IMR-90 (cell line): ENCODE measurements around the gene ACSL3.
A peak's percentile ranks its signal among the peaks of the same experiment; 100 is the strongest.

ENCODE experiments used
- BHLHE40 ChIP-seq: fragments of 150-350 bp; IDR thresholded peaks from 2 replicates; pipeline ENCODE4 v1.6.1; 2016; ENCODE audit warnings: mild to moderate bottlenecking, low read depth, low read length
- CHD1 ChIP-seq: IDR thresholded peaks from 2 replicates; pipeline ENCODE4 v1.6.1; 2012; ENCODE audit warnings: low read depth, low read length, improper control_type of control experiment
- CTCF ChIP-seq: conservative IDR thresholded peaks from 2 replicates; pipeline ENCODE4 v1.5.1; 2012; ENCODE audit warnings: mild to moderate bottlenecking, low read depth, low read length, improper control_type of control experiment
- POLR2A ChIP-seq: IDR thresholded peaks from 2 replicates; pipeline ENCODE4 v1.6.1; 2012; ENCODE audit warnings: mild to moderate bottlenecking, low read depth, low read length
- USF2 ChIP-seq: fragments of 150-350 bp; IDR thresholded peaks from 2 replicates; pipeline ENCODE4 v1.6.1; 2017; ENCODE audit warnings: mild to moderate bottlenecking, antibody characterized with exemption, low read length, low read depth
- TF ChIP-seq, protein P1 (sequence below): fragments of 150-350 bp; IDR thresholded peaks from 2 replicates; pipeline ENCODE4 v1.6.1; 2016; ENCODE audit warnings: low read depth, mild to moderate bottlenecking, low read length, moderate library complexity, borderline replicate concordance

DNA sequence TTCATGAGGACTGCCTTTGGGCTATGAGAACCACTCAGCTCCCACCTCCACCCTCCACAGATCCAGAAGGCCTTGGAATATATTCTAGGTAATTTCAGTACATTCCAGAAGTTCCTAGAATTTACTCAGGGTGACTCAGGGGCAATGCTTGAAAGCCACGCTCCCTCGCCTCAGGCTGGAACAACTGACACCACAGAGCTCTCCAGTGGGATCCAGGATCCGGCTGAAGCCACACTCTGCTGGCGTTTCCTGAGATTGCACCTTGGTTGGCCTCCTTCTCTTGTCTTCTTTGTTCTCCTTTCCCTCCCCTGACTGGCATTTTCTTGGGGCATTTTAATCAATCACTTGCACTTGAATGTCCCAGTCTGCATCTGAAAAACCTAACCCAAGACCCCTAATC, 98.5 kb downstream of the ACSL3 start:
- TF ChIP-seq CTCF: peak; percentile 55
- TF ChIP-seq POLR2A: no peak
- TF ChIP-seq USF2: no peak
- TF ChIP-seq BHLHE40: peak; percentile 5; the same call in 1 of the 2 replicates
- no peak for TF ChIP-seq CHD1
- TF ChIP-seq, protein P1, sequence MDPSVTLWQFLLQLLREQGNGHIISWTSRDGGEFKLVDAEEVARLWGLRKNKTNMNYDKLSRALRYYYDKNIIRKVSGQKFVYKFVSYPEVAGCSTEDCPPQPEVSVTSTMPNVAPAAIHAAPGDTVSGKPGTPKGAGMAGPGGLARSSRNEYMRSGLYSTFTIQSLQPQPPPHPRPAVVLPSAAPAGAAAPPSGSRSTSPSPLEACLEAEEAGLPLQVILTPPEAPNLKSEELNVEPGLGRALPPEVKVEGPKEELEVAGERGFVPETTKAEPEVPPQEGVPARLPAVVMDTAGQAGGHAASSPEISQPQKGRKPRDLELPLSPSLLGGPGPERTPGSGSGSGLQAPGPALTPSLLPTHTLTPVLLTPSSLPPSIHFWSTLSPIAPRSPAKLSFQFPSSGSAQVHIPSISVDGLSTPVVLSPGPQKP: no peak
